Measurements from ENCODE around the gene PXMP4. TPM values are rescaled to one million over a fixed set of nuclear protein-coding genes. Genes with fewer than 3 reads are reported as not detected.

The PXMP4 gene
- polyA plus RNA-seq, 2 of the 4 experiments (the other 2 are of a cell fraction) = 4.5 to 6.6 TPM

- TF ChIP-seq CTCF (IDR thresholded peaks at IDR 0.05) (no peak), RAD21 (conservative IDR thresholded peaks at IDR 0.05 in 1 of 2, IDR thresholded peaks at IDR 0.05 in 1 of 2) (no peak), MYC (IDR thresholded peaks at IDR 0.05; ENCODE audit: borderline replicate concordance, low read length) (no peak)
- ChIA-PET POLR2A (interaction anchor here (0.5 to 2.2 kb wide), 2 partner anchors 9 to 201 kb away, joined by 3 to 14 read pairs; no protein-coding TSS in a partner anchor), CTCF (interaction anchor here (1.2 to 4.8 kb wide), 7 partner anchors 9 to 427 kb away, joined by 4 to 28 read pairs (median 5); partner anchors contain the start of genes ACTL10 and C20orf144)
- 90% methylated on average over 14 of the region's 14 CpGs for WGBS (ENCODE audit: missing lambda C conversion rate)
- ATAC-seq (no peak), DNase-seq (ENCODE audit: low read depth in 1 of 2, low spot score in 1 of 2) (no peak), FAIRE-seq (no peak)
- no peak overlapping the region for H3K27ac ChIP-seq
- no peaks in the 10 kb centered on the region for H3K9me3 ChIP-seq
- no peak overlapping the region for H3K4me3 ChIP-seq
- H3K4me2 ChIP-seq = no peak overlapping the region
- peaks cover 4% of the 10 kb centered on the region; the same call in 1 of the 3 replicates for H3K4me1 ChIP-seq
Observed at GRCh38 chr20:33654680-33655161, 65.4 kb downstream of the PXMP4 start.

GRCh38 chr20:33653900-33654596 lies 66.1 kb downstream of the PXMP4 start:
- no peak overlapping the region for H3K4me2 ChIP-seq
- no peak for ATAC-seq
- H3K4me1 ChIP-seq = peaks cover 4% of the 10 kb centered on the region; the same call in 1 of the 3 replicates
- H3K9me3 ChIP-seq = no peaks in the 10 kb centered on the region
- H3K27ac ChIP-seq = no peak overlapping the region
- ChIA-PET POLR2A (interaction anchor here (2.2 kb wide), 1 partner anchor 10 kb away, joined by 14 read pairs; no protein-coding TSS in a partner anchor), CTCF (interaction anchor here (0.5 to 4.8 kb wide), 30 partner anchors 9 to 428 kb away, joined by 3 to 28 read pairs (median 4); partner anchors contain the start of genes ACTL10, C20orf144, PXMP4 and SNTA1)
- WGBS (ENCODE audit: missing lambda C conversion rate) = 93% methylated on average over 11 of the region's 11 CpGs
- no peak for DNase-seq (ENCODE audit: low read depth in 1 of 2, low spot score in 1 of 2)
- no peak for TF ChIP-seq HMGXB4 (CRISPR knock-in tag; IDR thresholded peaks at IDR 0.05; ENCODE audit: borderline replicate concordance)
- no peak for TF ChIP-seq REST (IDR thresholded peaks at IDR 0.05)
- no peak for TF ChIP-seq CHD4 (IDR thresholded peaks at IDR 0.05; ENCODE audit: borderline replicate concordance)
- no peak for TF ChIP-seq NFE2L2 (conservative IDR thresholded peaks at IDR 0.05; ENCODE audit: low read length)
- no peak for TF ChIP-seq POLR2A (IDR thresholded peaks at IDR 0.05; ENCODE audit: low read length)
- no peak for FAIRE-seq
- no peak overlapping the region for H3K4me3 ChIP-seq

GRCh38 chr20:33653218-33653899 lies 66.8 kb downstream of the PXMP4 start:
- ChIA-PET POLR2A (interaction anchor here (0.6 to 2.2 kb wide), 2 partner anchors 10 to 163 kb away, joined by 3 to 14 read pairs; partner anchors contain the start of gene CBFA2T2), CTCF (interaction anchor here (0.5 to 4.8 kb wide), 31 partner anchors 9 to 429 kb away, joined by 3 to 28 read pairs (median 4); partner anchors contain the start of genes ACTL10, C20orf144, PXMP4 and SNTA1)
- H3K4me1 ChIP-seq = peaks cover 4% of the 10 kb centered on the region; the same call in 1 of the 3 replicates
- no peak overlapping the region for H3K4me3 ChIP-seq
- FAIRE-seq = no peak
- ATAC-seq = peak; percentile 82 to 87
- 54% methylated on average over 16 of the region's 16 CpGs for WGBS (ENCODE audit: missing lambda C conversion rate)
- peak overlapping the region; percentile 35; the same call in 1 of the 3 replicates for H3K4me2 ChIP-seq
- H3K27ac ChIP-seq = peak overlapping the region in 1 of 2 experiments; percentile 47; a peak in 2 of 6 replicates
- peak; percentile 72 to 73 for DNase-seq (ENCODE audit: low read depth in 1 of 2, low spot score in 1 of 2)
- no peaks in the 10 kb centered on the region for H3K9me3 ChIP-seq
- TF ChIP-seq TFCP2L1 (CRISPR knock-in tag; IDR thresholded peaks at IDR 0.05) = no peak
- no peak for TF ChIP-seq RFX5 (IDR thresholded peaks at IDR 0.05)
- no peak for TF ChIP-seq POLR2A (IDR thresholded peaks at IDR 0.05; ENCODE audit: low read length)
- TF ChIP-seq FOXS1 (CRISPR knock-in tag; IDR thresholded peaks at IDR 0.05) = no peak
- no peak for TF ChIP-seq JUNB (IDR thresholded peaks at IDR 0.05)
- TF ChIP-seq RAD21 (conservative IDR thresholded peaks at IDR 0.05 in 1 of 2, IDR thresholded peaks at IDR 0.05 in 1 of 2) = peak; percentile 79 to 93
- no peak for TF ChIP-seq NFE2L2 (conservative IDR thresholded peaks at IDR 0.05; ENCODE audit: low read length)
- TF ChIP-seq USF2 (IDR thresholded peaks at IDR 0.05) = no peak
- TF ChIP-seq ELK1 (IDR thresholded peaks at IDR 0.05; ENCODE audit: low read depth, low read length) = no peak
- peak; percentile 60 for TF ChIP-seq MAFK (IDR thresholded peaks at IDR 0.05; ENCODE audit: partially characterized antibody)
- TF ChIP-seq JUN (IDR thresholded peaks at IDR 0.05) = peak in 1 of 2 experiments; percentile 24; a peak in 1 of 5 replicates
- no peak for TF ChIP-seq ZSCAN20 (CRISPR knock-in tag; IDR thresholded peaks at IDR 0.05)
- TF ChIP-seq ZC3H11A (IDR thresholded peaks at IDR 0.05) = no peak
- no peak for TF ChIP-seq CBX2 (IDR thresholded peaks at IDR 0.05; ENCODE audit: borderline replicate concordance, low read depth)

Data from A549 (cell line).